HCT116 (cell line): ENCODE data around the gene SET. TPM values are rescaled to one million over a fixed set of nuclear protein-coding genes. Genes with fewer than 3 reads are reported as not detected.

ENCODE experiments used
- ATAC-seq: fragments of 200-7000 bp; cut with Tn5 transposase; 2 replicates; pipeline ENCODE4 v1.9.1; 2020; ENCODE audit warnings: mild to moderate bottlenecking, moderate library complexity
- Bru-seq: library from RNA; stranded (reverse); fragments of 400-500 nt; gene quantifications from one replicate; lab custom pipeline; 2021; lab: Mats Ljungman, UMichigan
- BruChase-seq, 2 experiments: library from RNA; stranded (reverse); fragments of 400-500 nt; gene quantifications; one replicate each; lab custom pipeline; 2021; lab: Mats Ljungman, UMichigan
- BruUV-seq: library from RNA; stranded (reverse); fragments of 400-500 nt; replicated peaks from 2 replicates; lab custom pipeline; 2021; lab: Mats Ljungman, UMichigan
- CTCF ChIA-PET: fragments of 300-600 bp; sonication (Branson Sonifier 250); formaldehyde crosslinking; loops from one replicate; lab custom pipeline; 2021; ENCODE audit warnings: antibody characterized with exemption; lab: Charles Lee
- POLR2A ChIA-PET: fragments of 300-600, 350-600 bp; sonication (Branson Sonifier 250); formaldehyde crosslinking; loops from one replicate; lab custom pipeline; 2021; ENCODE audit warnings: antibody characterized with exemption; lab: Charles Lee
- RAD21 ChIA-PET, 2 experiments: fragments of 300-600 bp; sonication (Branson Sonifier 250); formaldehyde crosslinking; loops; one replicate each; lab custom pipeline; 2023; ENCODE audit warnings: low total read pairs in 2 of 2; ENCODE audit not compliant: uncharacterized antibody in 2 of 2, unreplicated experiment in 2 of 2, low non-redundant PET in 1 of 2; lab: Charles Lee
- DNase-seq: peaks from one replicate; pipeline ENCODE4 v3.0.0-alpha.2; 2010; ENCODE audit warnings: low read depth, low spot score
- H2AFZ ChIP-seq: fragments of 200-600 bp; shearing (Covaris generic), sonication (generic); 2 replicates; pipeline ENCODE4 v1.6.1; 2017; ENCODE audit warnings: low read depth, mixed run types, mixed read lengths, antibody characterized with exemption, low read length; ENCODE audit not compliant: poor library complexity, severe bottlenecking
- H3K27ac ChIP-seq: 2 replicates; pipeline ENCODE4 v1.5.1; 2012; ENCODE audit warnings: low read depth, low read length
- H3K27me3 ChIP-seq: fragments of 200-600 bp; sonication (generic); 2 replicates; pipeline ENCODE4 v1.6.1; 2016; ENCODE audit warnings: mixed run types, low read length, mixed read lengths; ENCODE audit not compliant: insufficient read depth
- H3K36me3 ChIP-seq, 2 experiments: fragments of 200-500 bp in 1 of 2; fragments of 200-600 bp in 1 of 2; sonication (Bioruptor generic) in 1 of 2; sonication (generic) in 1 of 2; 2 replicates each; pipeline versions ENCODE4 v1.5.1 to v1.6.1; 2014 to 2016; ENCODE audit warnings: low read length in 2 of 2, inconsistent platforms in 1 of 2, mixed read lengths in 1 of 2, mixed run types in 1 of 2; ENCODE audit not compliant: insufficient read depth in 2 of 2, control insufficient read depth in 1 of 2
- H3K4me1 ChIP-seq, 2 experiments: fragments of 200-600 bp in 1 of 2; sonication (generic) in 1 of 2; 2 replicates each; pipeline versions ENCODE4 v1.5.1 to v1.6.1; 2012 to 2017; ENCODE audit warnings: low read length in 2 of 2, inconsistent platforms in 1 of 2, mild to moderate bottlenecking in 1 of 2, mixed read lengths in 1 of 2, mixed run types in 1 of 2, moderate library complexity in 1 of 2; ENCODE audit not compliant: insufficient read depth in 2 of 2, control insufficient read depth in 1 of 2
- H3K4me2 ChIP-seq: fragments of 200-600 bp; sonication (generic); 2 replicates; pipeline ENCODE4 v1.6.1; 2017; ENCODE audit warnings: mixed run types, low read length, mixed read lengths
- H3K4me3 ChIP-seq, 2 experiments: fragments of 200-600 bp in 1 of 2; sonication (generic) in 1 of 2; replicated peaks in 1 of 2; 2 replicates each; pipeline ENCODE4 v1.5.1; 2011 to 2016; ENCODE audit warnings: low read length in 2 of 2, control low read depth in 1 of 2, low read depth in 1 of 2, mild to moderate bottlenecking in 1 of 2, mixed read lengths in 1 of 2, mixed run types in 1 of 2
- H3K79me2 ChIP-seq: fragments of 200-600 bp; sonication (generic); 2 replicates; pipeline ENCODE4 v1.6.1; 2017; ENCODE audit warnings: mild to moderate bottlenecking, mixed run types, low read length, moderate library complexity, mixed read lengths; ENCODE audit not compliant: insufficient read depth
- H3K9ac ChIP-seq: fragments of 200-600 bp; sonication (generic); 2 replicates; pipeline ENCODE4 v1.6.1; 2016; ENCODE audit warnings: low read length, mixed read lengths
- H3K9me2 ChIP-seq: fragments of 200-600 bp; sonication (generic), shearing (Covaris generic); 2 replicates; pipeline ENCODE4 v1.6.1; 2017; ENCODE audit warnings: mixed run types, mild to moderate bottlenecking, moderate library complexity; ENCODE audit not compliant: insufficient read depth
- H3K9me3 ChIP-seq, 2 experiments: fragments of 200-500 bp in 1 of 2; fragments of 200-600 bp in 1 of 2; sonication (Bioruptor generic) in 1 of 2; sonication (generic) in 1 of 2; 2 replicates each; pipeline ENCODE4 v1.6.1; 2014 to 2017; ENCODE audit warnings: low read length in 2 of 2, mixed read lengths in 2 of 2, inconsistent platforms in 1 of 2, low read depth in 1 of 2, mild to moderate bottlenecking in 1 of 2, mixed run types in 1 of 2, moderate library complexity in 1 of 2; ENCODE audit not compliant: control insufficient read depth in 1 of 2, insufficient read depth in 1 of 2
- H4K20me1 ChIP-seq: fragments of 200-600 bp; sonication (generic), shearing (Covaris generic); 2 replicates; pipeline ENCODE4 v1.6.1; 2017; ENCODE audit warnings: mixed run types, mild to moderate bottlenecking, moderate library complexity; ENCODE audit not compliant: insufficient read depth
- JUND ChIP-seq: IDR thresholded peaks from 2 replicates; pipeline ENCODE4 v1.6.1; 2012
- POLR2A ChIP-seq: IDR thresholded peaks from 2 replicates; pipeline ENCODE4 v1.7.0; 2011; ENCODE audit warnings: borderline replicate concordance; ENCODE audit not compliant: insufficient read depth, insufficient read length; ENCODE audit errors: extremely low read depth
- POLR2AphosphoS5 ChIP-seq: IDR thresholded peaks from 2 replicates; pipeline ENCODE4 v1.6.1; 2011; ENCODE audit warnings: mild to moderate bottlenecking, low read depth, low read length, moderate library complexity
- SIN3A ChIP-seq: IDR thresholded peaks from 2 replicates; pipeline ENCODE4 v1.6.1; 2012; ENCODE audit warnings: low read depth
- SP1 ChIP-seq: IDR thresholded peaks from 2 replicates; pipeline ENCODE4 v1.6.1; 2012; ENCODE audit warnings: low read depth
- SRF ChIP-seq: IDR thresholded peaks from 2 replicates; pipeline ENCODE4 v1.6.1; 2012; ENCODE audit warnings: low read depth
- TCF7L2 ChIP-seq: IDR thresholded peaks from 2 replicates; pipeline ENCODE4 v1.7.0; 2011; ENCODE audit warnings: borderline replicate concordance, inconsistent platforms; ENCODE audit not compliant: insufficient read depth, insufficient read length; ENCODE audit errors: extremely low read depth
- ZFX ChIP-seq: fragments of 450-650 bp; IDR thresholded peaks from 2 replicates; pipeline ENCODE4 v1.6.1; 2017
- intact Hi-C: fragments of 100-400 bp; cut with micrococcal nuclease; formaldehyde crosslinking; loops from 2 replicates; pipeline ENCODE4 v1.10.0; 2022
- long read RNA-seq: library from polyadenylated mRNA; unstranded; transcript quantifications from one replicate; pipeline ENCODE4 v2.0.0, GENCODE V29; 2021; ENCODE audit not compliant: unreplicated experiment
- polyA plus RNA-seq: library from polyadenylated mRNA; unstranded; fragments of >200 nt; gene quantifications from 2 replicates; pipeline ENCODE4 v1.2.1, GENCODE V29; 2012; ENCODE audit warnings: missing spikeins
- total RNA-seq: library from RNA; stranded (reverse); gene quantifications from one replicate; pipeline ENCODE4 v1.2.1, GENCODE V29; 2021; ENCODE audit not compliant: unreplicated experiment
- TF ChIP-seq, protein P1 (sequence below): IDR thresholded peaks from 2 replicates; pipeline ENCODE4 v1.6.1; 2011; ENCODE audit warnings: mild to moderate bottlenecking, low read length, moderate library complexity; ENCODE audit not compliant: insufficient replicate concordance; ENCODE audit errors: extremely low read depth

The SET gene, protein sequence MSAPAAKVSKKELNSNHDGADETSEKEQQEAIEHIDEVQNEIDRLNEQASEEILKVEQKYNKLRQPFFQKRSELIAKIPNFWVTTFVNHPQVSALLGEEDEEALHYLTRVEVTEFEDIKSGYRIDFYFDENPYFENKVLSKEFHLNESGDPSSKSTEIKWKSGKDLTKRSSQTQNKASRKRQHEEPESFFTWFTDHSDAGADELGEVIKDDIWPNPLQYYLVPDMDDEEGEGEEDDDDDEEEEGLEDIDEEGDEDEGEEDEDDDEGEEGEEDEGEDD
- total RNA-seq (595 TPM), Bru-seq, nascent RNA (percentile 98 among the genes with signal in this experiment), BruChase-seq, experiment 1, labeled RNA remaining after a 6-hour chase (percentile 100 among the genes with signal in this experiment), BruChase-seq, experiment 2, labeled RNA remaining after a 2-hour chase (percentile 99 among the genes with signal in this experiment)
- 271 and 320 TPM in 2 replicates for polyA plus RNA-seq
- long read RNA-seq, transcript SET-204 (8 exons, 2,850 nt), result minor isoform, 17 of 1,356 reads
- long read RNA-seq, transcript SET-201 (8 exons, 2,915 nt), result major isoform, 1,046 of 1,356 reads
- long read RNA-seq, partial matches to known transcripts, result 248 of 1,356 reads
- long read RNA-seq, other reads (novel, unspliced or antisense), result 41 of 1,356 reads

DNA sequence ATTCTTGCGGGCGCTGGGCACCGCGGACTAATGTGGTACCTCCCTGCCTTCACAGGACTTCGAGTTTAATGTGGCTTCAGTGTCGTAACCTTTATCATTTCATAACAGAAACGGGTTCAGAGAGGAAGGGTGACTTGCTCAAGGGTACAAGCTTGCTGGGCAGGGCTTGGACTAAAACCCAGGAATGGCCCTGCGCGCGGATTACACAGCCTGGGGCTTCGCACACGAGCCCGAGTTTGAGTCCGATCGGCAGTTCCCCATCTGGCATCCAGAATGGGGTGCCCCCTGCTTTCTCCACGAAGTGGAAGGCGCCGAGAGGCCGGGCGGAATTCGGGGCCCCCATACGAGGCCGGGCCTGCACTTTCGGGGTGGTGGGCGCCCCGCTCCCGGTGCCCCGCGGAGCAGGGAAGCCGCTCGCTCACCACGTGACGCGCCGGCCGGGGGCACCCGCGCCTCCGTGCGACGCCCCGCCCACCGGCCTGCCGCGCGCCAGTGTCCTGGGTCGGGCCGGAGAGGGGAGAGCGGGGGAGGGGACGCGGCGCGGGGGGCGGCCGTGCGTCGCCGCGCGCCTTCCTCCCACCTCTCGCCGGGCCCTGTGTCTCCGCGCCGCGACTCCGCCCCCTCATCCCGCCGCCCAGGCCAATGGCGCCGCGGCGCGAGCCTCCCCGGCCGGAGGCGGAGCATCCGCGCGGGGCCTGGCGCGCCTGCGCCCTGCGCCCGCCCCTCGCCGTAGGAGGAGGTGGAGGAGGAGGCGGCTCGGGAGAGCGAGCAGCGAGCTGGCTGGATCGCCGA lies at the start of gene SET:
TSS of gene SET (plus strand) at position 722 of the 792 bp plus-strand sequence. CDS start 361 bp downstream, outside the sequence.
- no peaks in the 10 kb centered on the region for H3K9me2 ChIP-seq
- BruUV-seq, result no TSS peak
- ChIA-PET CTCF (interaction anchor here (0.6 to 1.8 kb wide), 3 partner anchors 13 to 53 kb away, joined by 3 to 6 read pairs (median 4); partner anchors contain the start of gene PKN3), POLR2A (interaction anchor here (1.3 kb wide), 1 partner anchor 9 kb away, joined by 5 read pairs; no protein-coding TSS in a partner anchor), RAD21 (interaction anchor here in 1 of 2 experiments (0.6 kb wide), 1 partner anchor 43 kb away, joined by 3 read pairs; no protein-coding TSS in a partner anchor)
- peaks cover 32% of the 10 kb centered on the region; the same call in 1 of the 2 replicates for H4K20me1 ChIP-seq
- no peaks in the 10 kb centered on the region for H3K27me3 ChIP-seq
- peaks cover 72% of the 10 kb centered on the region for H3K79me2 ChIP-seq
- intact Hi-C loops, result no loop called here
- no peaks in the 10 kb centered on the region for H3K9me3 ChIP-seq
- H3K27ac ChIP-seq, result peak within 1 kb of the TSS; percentile 92
- H3K9ac ChIP-seq, result peak within 1 kb of the TSS; percentile 99
- ATAC-seq (peak; percentile 77), DNase-seq (peak; percentile 77)
- H3K4me1 ChIP-seq, result peaks cover 25 to 49% of the 10 kb centered on the region in 2 experiments
- H3K36me3 ChIP-seq, result peaks cover 29 to 36% of the 10 kb centered on the region in 2 experiments
- no peak within 1 kb of the TSS for H2AFZ ChIP-seq
- peak within 1 kb of the TSS; percentile 98 for H3K4me2 ChIP-seq
- H3K4me3 ChIP-seq, result peak within 1 kb of the TSS; percentile 90 to 100
- TF ChIP-seq SIN3A (no peak), POLR2A (peak; percentile 90), ZFX (peak; percentile 16; the same call in 1 of the 2 replicates), JUND (no peak), SRF (no peak), SP1 (no peak), TCF7L2 (peak; percentile 46), POLR2AphosphoS5 (peak; percentile 92)
- TF ChIP-seq, protein P1, sequence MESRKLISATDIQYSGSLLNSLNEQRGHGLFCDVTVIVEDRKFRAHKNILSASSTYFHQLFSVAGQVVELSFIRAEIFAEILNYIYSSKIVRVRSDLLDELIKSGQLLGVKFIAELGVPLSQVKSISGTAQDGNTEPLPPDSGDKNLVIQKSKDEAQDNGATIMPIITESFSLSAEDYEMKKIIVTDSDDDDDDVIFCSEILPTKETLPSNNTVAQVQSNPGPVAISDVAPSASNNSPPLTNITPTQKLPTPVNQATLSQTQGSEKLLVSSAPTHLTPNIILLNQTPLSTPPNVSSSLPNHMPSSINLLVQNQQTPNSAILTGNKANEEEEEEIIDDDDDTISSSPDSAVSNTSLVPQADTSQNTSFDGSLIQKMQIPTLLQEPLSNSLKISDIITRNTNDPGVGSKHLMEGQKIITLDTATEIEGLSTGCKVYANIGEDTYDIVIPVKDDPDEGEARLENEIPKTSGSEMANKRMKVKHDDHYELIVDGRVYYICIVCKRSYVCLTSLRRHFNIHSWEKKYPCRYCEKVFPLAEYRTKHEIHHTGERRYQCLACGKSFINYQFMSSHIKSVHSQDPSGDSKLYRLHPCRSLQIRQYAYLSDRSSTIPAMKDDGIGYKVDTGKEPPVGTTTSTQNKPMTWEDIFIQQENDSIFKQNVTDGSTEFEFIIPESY, result no peak
